IMR-90 (cell line): ENCODE results near the gene SLC17A3. TPM values are rescaled to one million over a fixed set of nuclear protein-coding genes. Genes with fewer than 3 reads are reported as not detected.

Experiments
- ATAC-seq: fragments of 200-7000 bp; cut with Tn5 transposase; 2 replicates; pipeline ENCODE4 v1.9.1; 2020; ENCODE audit warnings: low read depth, mild to moderate bottlenecking, moderate library complexity
- BruUV-seq: library from RNA; stranded (reverse); fragments of 400-500 nt; replicated peaks from 2 replicates; lab custom pipeline; 2021; lab: Mats Ljungman, UMichigan
- CTCF ChIA-PET: fragments of 300-600 bp; formaldehyde crosslinking; extraction: SDS; loops from one replicate; lab custom pipeline; 2021; ENCODE audit warnings: antibody characterized with exemption; lab: Yijun Ruan, JAX
- POLR2A ChIA-PET: fragments of 300-600 bp; sonication (Branson Sonifier 250); formaldehyde crosslinking; loops from one replicate; lab custom pipeline; 2022; ENCODE audit warnings: antibody characterized with exemption; ENCODE audit not compliant: unreplicated experiment; lab: Charles Lee
- DNase-seq: peaks from one replicate; pipeline ENCODE4 v3.0.0; 2013
- H2AFZ ChIP-seq: replicated peaks from 2 replicates; pipeline ENCODE3; 2013; ENCODE audit warnings: low read length, mild to moderate bottlenecking; ENCODE audit not compliant: poor library complexity
- H2AK5ac ChIP-seq: 2 replicates; pipeline ENCODE4 v1.6.1; 2013; ENCODE audit warnings: low read depth, low read length, inconsistent platforms
- H2AK9ac ChIP-seq: replicated peaks from 2 replicates; pipeline ENCODE3; 2013; ENCODE audit warnings: mild to moderate bottlenecking, low read depth, low read length, moderate library complexity; ENCODE audit not compliant: poor library complexity
- H2BK120ac ChIP-seq: 2 replicates; pipeline ENCODE4 v1.6.1; 2013; ENCODE audit warnings: low read depth, low read length, inconsistent platforms
- H2BK15ac ChIP-seq: 3 replicates; pipeline ENCODE4 v1.6.1; 2013; ENCODE audit warnings: low read depth, low read length, inconsistent platforms
- H2BK20ac ChIP-seq: 2 replicates; pipeline ENCODE4 v1.6.1; 2013; ENCODE audit warnings: low read depth, mild to moderate bottlenecking, inconsistent platforms, low read length, moderate library complexity
- H2BK5ac ChIP-seq: 2 replicates; pipeline ENCODE4 v1.6.1; 2013; ENCODE audit warnings: mild to moderate bottlenecking, low read depth, low read length, inconsistent platforms; ENCODE audit not compliant: poor library complexity, severe bottlenecking
- H3K14ac ChIP-seq: replicated peaks from 2 replicates; pipeline ENCODE4 v1.6.1; 2013; ENCODE audit warnings: low read depth, low read length, inconsistent platforms
- H3K18ac ChIP-seq: 2 replicates; pipeline ENCODE4 v1.6.1; 2013; ENCODE audit warnings: low read depth, low read length, control low read depth
- H3K23ac ChIP-seq: 2 replicates; pipeline ENCODE4 v1.6.1; 2013; ENCODE audit warnings: low read depth, low read length, inconsistent platforms
- H3K27ac ChIP-seq: 2 replicates; pipeline ENCODE4 v1.5.1; 2013; ENCODE audit warnings: mild to moderate bottlenecking, control low read depth, low read length; ENCODE audit not compliant: insufficient read depth
- H3K27me3 ChIP-seq: 2 replicates; pipeline ENCODE4 v1.6.1; 2013; ENCODE audit warnings: low read length; ENCODE audit not compliant: control insufficient read depth, insufficient read depth
- H3K36me3 ChIP-seq: 2 replicates; pipeline ENCODE4 v1.6.1; 2013; ENCODE audit warnings: low read length, mixed read lengths; ENCODE audit not compliant: control insufficient read depth, insufficient read depth
- H3K4ac ChIP-seq: 2 replicates; pipeline ENCODE4 v1.6.1; 2013; ENCODE audit warnings: low read depth, low read length, inconsistent platforms
- H3K4me1 ChIP-seq: 2 replicates; pipeline ENCODE4 v1.6.1; 2013; ENCODE audit warnings: low read length, mixed read lengths; ENCODE audit not compliant: control insufficient read depth, insufficient read depth
- H3K4me2 ChIP-seq: 2 replicates; pipeline ENCODE4 v1.6.1; 2013; ENCODE audit warnings: low read depth, mild to moderate bottlenecking, control low read depth, low read length, moderate library complexity
- H3K4me3 ChIP-seq: 2 replicates; pipeline ENCODE4 v1.5.1; 2013; ENCODE audit warnings: low read depth, mild to moderate bottlenecking, control low read depth, low read length, moderate library complexity; ENCODE audit not compliant: insufficient read depth
- H3K56ac ChIP-seq: 2 replicates; pipeline ENCODE4 v1.6.1; 2013; ENCODE audit warnings: low read length, inconsistent platforms; ENCODE audit not compliant: insufficient read depth; ENCODE audit errors: extremely low read depth
- H3K79me1 ChIP-seq, 2 experiments: 2 replicates each; pipeline ENCODE4 v1.6.1; 2013; ENCODE audit warnings: low read length in 2 of 2, inconsistent platforms in 1 of 2, low read depth in 1 of 2
- H3K9ac ChIP-seq: 2 replicates; pipeline ENCODE4 v1.6.1; 2013; ENCODE audit warnings: low read depth, low read length, control low read depth
- H3K9me1 ChIP-seq: 2 replicates; pipeline ENCODE4 v1.6.1; 2013; ENCODE audit warnings: low read length, inconsistent platforms; ENCODE audit not compliant: insufficient read depth
- H3K9me3 ChIP-seq: 2 replicates; pipeline ENCODE4 v1.6.1; 2013; ENCODE audit warnings: low read length; ENCODE audit not compliant: control insufficient read depth, insufficient read depth
- H4K20me1 ChIP-seq: 2 replicates; pipeline ENCODE4 v1.6.1; 2013; ENCODE audit warnings: low read length, inconsistent platforms; ENCODE audit not compliant: insufficient read depth
- H4K5ac ChIP-seq: 2 replicates; pipeline ENCODE4 v1.6.1; 2013; ENCODE audit warnings: mild to moderate bottlenecking, low read depth, low read length, control low read depth
- H4K8ac ChIP-seq, 2 experiments: 2 replicates each; pipeline ENCODE4 v1.6.1; 2013; ENCODE audit warnings: low read depth in 2 of 2, low read length in 2 of 2, control low read depth in 1 of 2, inconsistent platforms in 1 of 2
- H4K91ac ChIP-seq: 2 replicates; pipeline ENCODE4 v1.6.1; 2013; ENCODE audit warnings: low read depth, low read length, inconsistent platforms; ENCODE audit not compliant: insufficient read depth
- BHLHE40 ChIP-seq: fragments of 150-350 bp; IDR thresholded peaks from 2 replicates; pipeline ENCODE4 v1.6.1; 2016; ENCODE audit warnings: mild to moderate bottlenecking, low read depth, low read length
- CEBPB ChIP-seq: IDR thresholded peaks from 2 replicates; pipeline ENCODE4 v1.6.1; 2012; ENCODE audit warnings: low read depth, low read length, improper control_type of control experiment
- CHD1 ChIP-seq: IDR thresholded peaks from 2 replicates; pipeline ENCODE4 v1.6.1; 2012; ENCODE audit warnings: low read depth, low read length, improper control_type of control experiment
- CTCF ChIP-seq: conservative IDR thresholded peaks from 2 replicates; pipeline ENCODE4 v1.5.1; 2012; ENCODE audit warnings: mild to moderate bottlenecking, low read depth, low read length, improper control_type of control experiment
- ELK1 ChIP-seq: fragments of 150-350 bp; IDR thresholded peaks from 2 replicates; pipeline ENCODE4 v1.6.1; 2016; ENCODE audit warnings: low read depth, mild to moderate bottlenecking, low read length, moderate library complexity, borderline replicate concordance
- FOS ChIP-seq: fragments of 150-350 bp; IDR thresholded peaks from 2 replicates; pipeline ENCODE4 v1.6.1; 2016; ENCODE audit warnings: low read depth, low read length
- MAFK ChIP-seq: IDR thresholded peaks from 2 replicates; pipeline ENCODE4 v1.6.1; 2012; ENCODE audit warnings: low read depth, low read length, improper control_type of control experiment
- MAZ ChIP-seq: IDR thresholded peaks from 2 replicates; pipeline ENCODE4 v1.6.1; 2012; ENCODE audit warnings: low read depth, mild to moderate bottlenecking, low read length, improper control_type of control experiment, moderate library complexity, borderline replicate concordance
- MXI1 ChIP-seq: IDR thresholded peaks from 2 replicates; pipeline ENCODE4 v1.6.1; 2012; ENCODE audit warnings: low read depth, mild to moderate bottlenecking, low read length, moderate library complexity, borderline replicate concordance
- NFE2L2 ChIP-seq: fragments of 150-350 bp; IDR thresholded peaks from 2 replicates; pipeline ENCODE4 v1.6.1; 2016; ENCODE audit warnings: low read depth, mild to moderate bottlenecking, low read length
- POLR2A ChIP-seq: IDR thresholded peaks from 2 replicates; pipeline ENCODE4 v1.6.1; 2012; ENCODE audit warnings: mild to moderate bottlenecking, low read depth, low read length
- RAD21 ChIP-seq: IDR thresholded peaks from 2 replicates; pipeline ENCODE4 v1.6.1; 2012; ENCODE audit warnings: low read length, improper control_type of control experiment
- RCOR1 ChIP-seq: IDR thresholded peaks from 2 replicates; pipeline ENCODE4 v1.6.1; 2012; ENCODE audit warnings: mild to moderate bottlenecking, low read length, improper control_type of control experiment; ENCODE audit not compliant: insufficient replicate concordance
- RFX5 ChIP-seq: IDR thresholded peaks from 2 replicates; pipeline ENCODE4 v1.8.0; 2012; ENCODE audit warnings: low read depth, mild to moderate bottlenecking, low read length, moderate library complexity
- SMC3 ChIP-seq: fragments of 150-350 bp; IDR thresholded peaks from 2 replicates; pipeline ENCODE4 v1.6.1; 2016; ENCODE audit warnings: low read depth, mild to moderate bottlenecking, antibody characterized with exemption, low read length, moderate library complexity
- USF2 ChIP-seq: fragments of 150-350 bp; IDR thresholded peaks from 2 replicates; pipeline ENCODE4 v1.6.1; 2017; ENCODE audit warnings: mild to moderate bottlenecking, antibody characterized with exemption, low read length, low read depth
- WGBS, 2 experiments: methylation state at CpG; one replicate each; pipeline versions ENCODE4 v1.1.5 to v1.1.7; 2013; ENCODE audit warnings: missing lambda C conversion rate in 2 of 2; ENCODE audit not compliant: insufficient read length in 1 of 2; ENCODE audit errors: extremely low coverage in 2 of 2; 5-methylcytosine and 5-hydroxymethylcytosine counted together
- dilution Hi-C: fragments of 300-500 bp; cut with HindIII; formaldehyde crosslinking; loops from one replicate; pipeline ENCODE4 v1.14.3; 2018; ENCODE audit warnings: low sequenced_read_pairs; ENCODE audit not compliant: unreplicated experiment
- in situ Hi-C: fragments of 300-500 bp; cut with MboI; formaldehyde crosslinking; loops from 3 replicates; pipeline ENCODE4 v1.14.3; 2019; ENCODE audit warnings: low sequenced_read_pairs, inconsistent platforms, mixed read lengths
- intact Hi-C: fragments of 100-400 bp; cut with micrococcal nuclease; formaldehyde crosslinking; loops from 2 replicates; pipeline ENCODE4 v1.10.0; 2022
- polyA plus RNA-seq, 3 experiments: library from polyadenylated mRNA; depleted of rRNA; stranded (reverse); fragments of >200 nt; gene quantifications; 2 replicates each; pipeline ENCODE4 v1.2.3, GENCODE V29; 2012; ENCODE audit warnings: low replicate concordance in 1 of 3
- total RNA-seq: library from RNA; depleted of rRNA; stranded (reverse); fragments of >200 nt; gene quantifications from 2 replicates; pipeline ENCODE4 v1.2.3, GENCODE V29; 2012

The SLC17A3 gene
- total and polyA plus RNA-seq, 2 of the 4 experiments (the other 2 are of a cell fraction): not detected

GRCh38 chr6:25844518-25844917, 29.5 kb downstream of the SLC17A3 start:
- Histone ChIP-seq H3K27me3 (no peaks in the 10 kb centered on the region), H3K56ac (no peak overlapping the region), H4K20me1 (no peaks in the 10 kb centered on the region), H4K8ac (no peak overlapping the region), H3K18ac (no peak overlapping the region), H4K5ac (no peak overlapping the region), H2AK5ac (no peak overlapping the region), H3K4me1 (no peaks in the 10 kb centered on the region), H2BK5ac (no peak overlapping the region), H2AFZ (no peak overlapping the region), H3K4me2 (no peak overlapping the region), H3K4me3 (no peak overlapping the region), H3K36me3 (no peaks in the 10 kb centered on the region), H2AK9ac (no peak overlapping the region), H3K9ac (no peak overlapping the region), H3K9me3 (no peaks in the 10 kb centered on the region), H4K91ac (no peak overlapping the region), H2BK15ac (no peak overlapping the region), H2BK120ac (no peak overlapping the region), H3K27ac (no peak overlapping the region), H3K9me1 (no peaks in the 10 kb centered on the region), H3K14ac (no peak overlapping the region), H3K23ac (no peak overlapping the region), H3K79me1 (no peaks in the 10 kb centered on the region), H3K4ac (no peak overlapping the region), H2BK20ac (no peak overlapping the region)
- POLR2A ChIA-PET: no interaction called here
- 0% methylated on average over 1 of the region's 2 CpGs; no CpG with 5 or more reads in 1 of the 2 experiments for WGBS, 2 experiments
- intact Hi-C loops (no loop called here), dilution Hi-C loops (no loop called here), in situ Hi-C loops (no loop called here)
- no peak for DNase-seq
- CTCF ChIA-PET: no interaction called here
- ATAC-seq: no peak
- TF ChIP-seq CTCF (no peak), USF2 (no peak), BHLHE40 (no peak), CHD1 (no peak), MXI1 (no peak), FOS (no peak), SMC3 (no peak), MAFK (no peak), NFE2L2 (no peak), ELK1 (no peak), CEBPB (no peak), POLR2A (no peak), RCOR1 (no peak), MAZ (no peak), RFX5 (no peak), RAD21 (no peak)
- BruUV-seq: no TSS peak
